OCI-LY7 (cell line): Measurements from ENCODE around the gene ANO2. TPM values are rescaled to one million over a fixed set of nuclear protein-coding genes. Genes with fewer than 3 reads are reported as not detected.

Experiments used
- BruUV-seq: library from RNA; stranded (reverse); fragments of 400-500 nt; replicated peaks from 2 replicates; lab custom pipeline; 2021; lab: Mats Ljungman, UMichigan
- CTCF ChIA-PET: fragments of 300-600 bp; sonication (Branson Sonifier 250); formaldehyde crosslinking; loops from one replicate; lab custom pipeline; 2022; ENCODE audit warnings: antibody characterized with exemption; ENCODE audit not compliant: unreplicated experiment; lab: Charles Lee
- POLR2A ChIA-PET: fragments of 300-600 bp; sonication (Branson Sonifier 250); formaldehyde crosslinking; loops from one replicate; lab custom pipeline; 2022; ENCODE audit warnings: antibody characterized with exemption; lab: Charles Lee
- DNase-seq: peaks from one replicate; pipeline ENCODE4 v3.0.0-alpha.2; 2015; ENCODE audit warnings: low spot score
- H2AFZ ChIP-seq: fragments of 200-600 bp; sonication (generic), shearing (Covaris generic); 2 replicates; pipeline ENCODE4 v1.6.1; 2014; ENCODE audit warnings: mild to moderate bottlenecking, antibody characterized with exemption, low read length, moderate library complexity
- H3K27ac ChIP-seq: fragments of 200-600 bp; sonication (generic); 2 replicates; pipeline ENCODE4 v1.5.1; 2014; ENCODE audit warnings: mixed run types, low read depth, mild to moderate bottlenecking, moderate library complexity, low read length, inconsistent platforms; ENCODE audit not compliant: poor library complexity, severe bottlenecking
- H3K36me3 ChIP-seq: fragments of 200-600 bp; sonication (generic); 2 replicates; pipeline ENCODE4 v1.6.1; 2014; ENCODE audit warnings: mild to moderate bottlenecking, antibody characterized with exemption, low read length, moderate library complexity, mixed read lengths; ENCODE audit not compliant: insufficient read depth
- H3K4me1 ChIP-seq: fragments of 200-600 bp; sonication (generic); 2 replicates; pipeline ENCODE4 v1.5.1; 2014; ENCODE audit warnings: mild to moderate bottlenecking, low read length; ENCODE audit not compliant: insufficient read depth, poor library complexity, severe bottlenecking
- H3K4me2 ChIP-seq: fragments of 200-600 bp; sonication (generic); 2 replicates; pipeline ENCODE4 v1.6.1; 2014; ENCODE audit warnings: mild to moderate bottlenecking, low read length
- H3K4me3 ChIP-seq: fragments of 200-600 bp; sonication (generic); 2 replicates; pipeline ENCODE4 v1.5.1; 2014; ENCODE audit warnings: mild to moderate bottlenecking, low read depth, low read length; ENCODE audit not compliant: poor library complexity, severe bottlenecking
- H3K79me2 ChIP-seq: fragments of 200-600 bp; sonication (generic); 2 replicates; pipeline ENCODE4 v1.6.1; 2016; ENCODE audit warnings: low read depth, mild to moderate bottlenecking, low read length, moderate library complexity, mixed read lengths; ENCODE audit not compliant: insufficient read depth
- H3K9me2 ChIP-seq: fragments of 200-600 bp; sonication (generic); 2 replicates; pipeline ENCODE4 v1.6.1; 2016; ENCODE audit warnings: mild to moderate bottlenecking, low read length, mixed read lengths; ENCODE audit not compliant: insufficient read depth
- H3K9me3 ChIP-seq: fragments of 200-600 bp; sonication (generic); 2 replicates; pipeline ENCODE4 v1.6.1; 2014; ENCODE audit warnings: mild to moderate bottlenecking, mixed run types, low read length, mixed read lengths
- H4K20me1 ChIP-seq: fragments of 200-600 bp; sonication (generic); 2 replicates; pipeline ENCODE4 v1.6.1; 2014; ENCODE audit warnings: mild to moderate bottlenecking, antibody characterized with exemption, low read length, moderate library complexity, mixed read lengths; ENCODE audit not compliant: insufficient read depth
- CTCF ChIP-seq: fragments of 200-600 bp; sonication (generic); conservative IDR thresholded peaks from 2 replicates; pipeline ENCODE4 v1.5.1; 2014; ENCODE audit warnings: mild to moderate bottlenecking, antibody characterized with exemption, low read length, moderate library complexity, mixed read lengths
- EZH2phosphoT487 ChIP-seq: fragments of 200-600 bp; sonication (generic); IDR thresholded peaks from 2 replicates; pipeline ENCODE4 v1.6.1; 2018; ENCODE audit warnings: low read depth, borderline replicate concordance, mild to moderate bottlenecking, mixed run types, antibody characterized with exemption, low read length, moderate library complexity, mixed read lengths
- intact Hi-C: fragments of 100-400 bp; cut with micrococcal nuclease; formaldehyde crosslinking; loops from one replicate; pipeline ENCODE4 v1.10.0; 2022; ENCODE audit not compliant: unreplicated experiment
- total RNA-seq, 2 experiments: library from RNA; depleted of rRNA in 1 of 2; stranded (reverse); fragments of >200 nt in 1 of 2; shearing (Covaris generic) in 1 of 2; gene quantifications; 2 replicates each; pipeline ENCODE4 v1.2.3, GENCODE V29; 2014 to 2022

ANO2 gene
- total RNA-seq, 2 experiments from 2014 or later = not detected

GRCh38 chr12:5923043-5923605, 21.9 kb downstream of the ANO2 start:
- Histone ChIP-seq H3K27ac (no peak overlapping the region), H3K79me2 (no peaks in the 10 kb centered on the region), H3K4me1 (no peaks in the 10 kb centered on the region), H3K36me3 (no peaks in the 10 kb centered on the region), H3K9me2 (no peaks in the 10 kb centered on the region), H4K20me1 (no peaks in the 10 kb centered on the region), H3K4me2 (no peak overlapping the region), H3K4me3 (no peak overlapping the region), H3K9me3 (no peaks in the 10 kb centered on the region), H2AFZ (no peak overlapping the region)
- ChIA-PET CTCF (no interaction called here), POLR2A (interaction anchor here (0.6 kb wide), 1 partner anchor 47 kb away, joined by 5 read pairs; no protein-coding TSS in a partner anchor)
- no TSS peak for BruUV-seq
- TF ChIP-seq CTCF (no peak), EZH2phosphoT487 (no peak)
- DNase-seq = no peak
- intact Hi-C loops = no loop called here

DNA sequence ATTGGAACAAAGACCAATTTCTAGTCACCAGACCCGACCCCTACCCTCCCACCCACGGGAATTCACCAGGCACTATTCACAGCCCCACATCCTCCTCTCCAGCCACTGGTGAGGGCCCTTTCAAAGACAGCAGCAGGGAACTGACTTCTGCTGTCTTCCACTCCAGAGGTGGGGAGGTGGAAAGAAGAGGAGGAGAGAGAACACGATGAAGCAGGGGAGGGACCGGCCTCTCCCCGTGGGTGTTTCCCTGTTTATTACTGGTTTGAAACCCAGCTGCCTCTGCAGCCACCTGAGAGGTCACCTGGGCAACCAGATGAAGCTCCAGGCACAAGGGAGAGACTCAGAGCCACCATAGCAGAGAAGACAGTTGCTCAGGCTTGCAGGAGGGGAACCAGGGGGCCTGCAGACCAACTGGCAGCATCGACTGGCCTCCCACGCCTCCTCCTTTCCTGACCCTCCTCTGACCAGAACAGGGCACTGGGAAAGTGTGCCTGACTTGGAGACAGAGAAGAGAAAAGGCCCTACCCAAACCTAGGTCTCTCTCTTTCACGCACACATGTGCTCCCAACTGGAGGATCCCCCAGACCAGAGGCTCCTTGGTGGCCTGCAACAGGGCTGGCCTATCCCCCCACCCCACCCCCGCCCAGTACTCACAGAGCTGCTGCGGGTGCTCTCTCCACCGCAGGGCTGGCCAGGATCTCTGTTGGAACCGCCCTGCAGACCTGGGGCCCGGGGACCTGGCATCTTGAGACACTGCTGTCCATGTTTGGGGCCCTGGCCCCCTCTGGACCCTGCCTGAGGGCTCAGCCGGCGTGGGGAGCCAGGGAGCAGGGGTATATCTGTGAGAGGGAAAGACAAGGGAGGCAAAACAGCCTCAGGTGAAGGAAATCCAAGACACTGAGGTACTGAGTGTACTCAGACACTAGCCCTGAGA, 22.8 kb downstream of the ANO2 start:
- no peaks in the 10 kb centered on the region for H3K9me2 ChIP-seq
- no peaks in the 10 kb centered on the region for H3K79me2 ChIP-seq
- no peak for DNase-seq
- H4K20me1 ChIP-seq = no peaks in the 10 kb centered on the region
- intact Hi-C loops = no loop called here
- no peak overlapping the region for H3K4me3 ChIP-seq
- TF ChIP-seq EZH2phosphoT487 (no peak), CTCF (no peak)
- no peak overlapping the region for H3K4me2 ChIP-seq
- CTCF ChIA-PET = no interaction called here
- H3K27ac ChIP-seq = no peak overlapping the region
- H2AFZ ChIP-seq = no peak overlapping the region
- POLR2A ChIA-PET = interaction anchor here (0.6 kb wide), 1 partner anchor 47 kb away, joined by 5 read pairs; no protein-coding TSS in a partner anchor
- no peaks in the 10 kb centered on the region for H3K9me3 ChIP-seq
- no peaks in the 10 kb centered on the region for H3K4me1 ChIP-seq
- no TSS peak for BruUV-seq
- no peaks in the 10 kb centered on the region for H3K36me3 ChIP-seq
